Mesenchymal stem cell (in vitro differentiated cells and primary cell): Measurements from ENCODE around the gene ALOXE3.

Experiments used
- DNase-seq: peaks from one replicate; pipeline ENCODE4 v3.0.0-alpha.2; 2013
- H2AFZ ChIP-seq: one replicate; pipeline ENCODE4 v1.6.1; 2013; ENCODE audit warnings: low read depth, mild to moderate bottlenecking, control low read depth, inconsistent platforms, low read length, moderate library complexity
- H2AK5ac ChIP-seq: 2 replicates; pipeline ENCODE4 v1.6.1; 2013; ENCODE audit warnings: low read length, moderate library complexity, mild to moderate bottlenecking, inconsistent platforms; ENCODE audit not compliant: severe bottlenecking
- H2BK120ac ChIP-seq: one replicate; pipeline ENCODE4 v1.6.1; 2013; ENCODE audit warnings: low read depth, mild to moderate bottlenecking, inconsistent platforms, low read length, moderate library complexity
- H2BK12ac ChIP-seq, 2 experiments: one replicate each; pipeline ENCODE4 v1.6.1; 2013; ENCODE audit warnings: inconsistent platforms in 2 of 2, low read length in 2 of 2, mild to moderate bottlenecking in 2 of 2, moderate library complexity in 2 of 2, control low read depth in 1 of 2
- H2BK15ac ChIP-seq: one replicate; pipeline ENCODE4 v1.6.1; 2013; ENCODE audit warnings: mild to moderate bottlenecking, low read depth, inconsistent platforms; ENCODE audit not compliant: poor library complexity, severe bottlenecking
- H2BK5ac ChIP-seq: 2 replicates; pipeline ENCODE4 v1.6.1; 2013; ENCODE audit warnings: low read depth, mild to moderate bottlenecking, low read length, control low read depth, inconsistent platforms; ENCODE audit not compliant: poor library complexity, severe bottlenecking
- H3K14ac ChIP-seq, 2 experiments: one replicate each; pipeline ENCODE4 v1.6.1; 2013; ENCODE audit warnings: inconsistent platforms in 2 of 2, low read length in 2 of 2, control low read depth in 1 of 2, mild to moderate bottlenecking in 1 of 2, moderate library complexity in 1 of 2
- H3K18ac ChIP-seq, 2 experiments: one replicate each; pipeline ENCODE4 v1.6.1; 2013; ENCODE audit warnings: inconsistent platforms in 2 of 2, low read length in 2 of 2, control low read depth in 1 of 2, low read depth in 1 of 2, mild to moderate bottlenecking in 1 of 2
- H3K23ac ChIP-seq, 2 experiments: one replicate each; pipeline ENCODE4 v1.6.1; 2013; ENCODE audit warnings: inconsistent platforms in 2 of 2, low read length in 2 of 2, mild to moderate bottlenecking in 2 of 2, moderate library complexity in 2 of 2, control low read depth in 1 of 2
- H3K27ac ChIP-seq: 2 replicates; pipeline ENCODE4 v1.5.1; 2013; ENCODE audit warnings: mild to moderate bottlenecking, moderate library complexity, low read length, control low read depth, inconsistent platforms; ENCODE audit not compliant: poor library complexity, severe bottlenecking
- H3K27me3 ChIP-seq, 2 experiments: 2 replicates each; pipeline versions ENCODE4 v1.6.1 to v1.7.0; 2013; ENCODE audit warnings: low read length in 2 of 2, mild to moderate bottlenecking in 2 of 2, moderate library complexity in 2 of 2, control low read depth in 1 of 2, inconsistent platforms in 1 of 2; ENCODE audit not compliant: control insufficient read depth in 1 of 2, insufficient read depth in 1 of 2
- H3K36me3 ChIP-seq, 2 experiments: 2 replicates each; pipeline versions ENCODE4 v1.6.1 to v1.7.0; 2013; ENCODE audit warnings: low read length in 2 of 2, control low read depth in 1 of 2, inconsistent platforms in 1 of 2, low read depth in 1 of 2, mild to moderate bottlenecking in 1 of 2; ENCODE audit not compliant: insufficient read depth in 2 of 2, control insufficient read depth in 1 of 2
- H3K4ac ChIP-seq, 2 experiments: one replicate each; pipeline ENCODE4 v1.6.1; 2013; ENCODE audit warnings: inconsistent platforms in 2 of 2, low read length in 2 of 2, mild to moderate bottlenecking in 2 of 2, moderate library complexity in 2 of 2, control low read depth in 1 of 2, low read depth in 1 of 2
- H3K4me1 ChIP-seq: 2 replicates; pipeline ENCODE4 v1.6.1; 2013; ENCODE audit warnings: low read depth, low read length, control low read depth; ENCODE audit not compliant: control insufficient read depth, insufficient read depth
- H3K4me2 ChIP-seq: 2 replicates; pipeline ENCODE4 v1.6.1; 2013; ENCODE audit warnings: low read length, mild to moderate bottlenecking, inconsistent platforms; ENCODE audit not compliant: poor library complexity, severe bottlenecking
- H3K4me3 ChIP-seq, 2 experiments: 2 replicates each; pipeline versions ENCODE4 v1.5.1 to v1.7.0; 2013; ENCODE audit warnings: low read length in 2 of 2, mild to moderate bottlenecking in 2 of 2, control low read depth in 1 of 2, low read depth in 1 of 2; ENCODE audit not compliant: insufficient read depth in 1 of 2
- H3K79me1 ChIP-seq: replicated peaks from 2 replicates; pipeline ENCODE4 v1.6.1; 2013; ENCODE audit warnings: mild to moderate bottlenecking, control low read depth, low read length, inconsistent platforms; ENCODE audit not compliant: poor library complexity, severe bottlenecking
- H3K9ac ChIP-seq: 2 replicates; pipeline ENCODE4 v1.7.0; 2013; ENCODE audit warnings: mild to moderate bottlenecking, low read length, moderate library complexity
- H3K9me3 ChIP-seq: 2 replicates; pipeline ENCODE4 v1.7.0; 2013; ENCODE audit warnings: mild to moderate bottlenecking, low read length; ENCODE audit not compliant: control insufficient read depth
- H4K8ac ChIP-seq: one replicate; pipeline ENCODE4 v1.6.1; 2013; ENCODE audit warnings: inconsistent platforms, mild to moderate bottlenecking, low read length, moderate library complexity
- H4K91ac ChIP-seq: one replicate; pipeline ENCODE4 v1.6.1; 2013; ENCODE audit warnings: mild to moderate bottlenecking, low read length, inconsistent platforms
- WGBS: methylation state at CpG from one replicate; pipeline ENCODE4 v1.1.7; 2013; ENCODE audit warnings: mixed read lengths; 5-methylcytosine and 5-hydroxymethylcytosine counted together

Gene ALOXE3

GRCh38 chr17:8159032-8159400 lies 40.7 kb upstream of the ALOXE3 start:
- H3K9ac ChIP-seq: no peak overlapping the region
- no peak overlapping the region for H3K14ac ChIP-seq
- H3K4me2 ChIP-seq: no peak overlapping the region
- H2BK5ac ChIP-seq: no peak overlapping the region
- H3K27ac ChIP-seq: no peak overlapping the region
- H3K9me3 ChIP-seq: no peaks in the 10 kb centered on the region
- H4K91ac ChIP-seq: no peak overlapping the region
- H3K4ac ChIP-seq: no peak overlapping the region
- no peak overlapping the region for H3K18ac ChIP-seq
- peaks cover 38% of the 10 kb centered on the region for H3K4me1 ChIP-seq
- no peak overlapping the region for H2BK12ac ChIP-seq
- 53% methylated on average over 2 of the region's 3 CpGs for WGBS
- H3K23ac ChIP-seq: no peak overlapping the region
- no peak overlapping the region for H2AFZ ChIP-seq
- H3K36me3 ChIP-seq: peaks cover 20 to 24% of the 10 kb centered on the region in 2 experiments
- H2AK5ac ChIP-seq: no peak overlapping the region
- DNase-seq: no peak
- H4K8ac ChIP-seq: no peak overlapping the region
- H3K4me3 ChIP-seq: no peak overlapping the region
- H2BK15ac ChIP-seq: no peak overlapping the region
- no peaks in the 10 kb centered on the region for H3K27me3 ChIP-seq
- peaks cover 26% of the 10 kb centered on the region for H3K79me1 ChIP-seq
- H2BK120ac ChIP-seq: no peak overlapping the region

- Histone ChIP-seq H3K27me3 (no peaks in the 10 kb centered on the region), H3K27ac (peak overlapping the region; percentile 42), H3K4me3 (peak overlapping the region in 1 of 2 experiments; percentile 13), H3K9me3 (no peaks in the 10 kb centered on the region), H3K36me3 (peaks cover 20 to 24% of the 10 kb centered on the region in 2 experiments), H3K9ac (peak overlapping the region; percentile 67), H3K23ac (no peak overlapping the region), H2BK120ac (no peak overlapping the region), H2AK5ac (peak overlapping the region; percentile 50), H3K79me1 (peaks cover 26% of the 10 kb centered on the region), H3K4ac (no peak overlapping the region), H4K8ac (peak overlapping the region; percentile 64), H2BK12ac (peak overlapping the region in 1 of 2 experiments; percentile 69), H3K18ac (no peak overlapping the region), H3K4me1 (peaks cover 34% of the 10 kb centered on the region), H4K91ac (no peak overlapping the region), H2BK15ac (no peak overlapping the region), H3K14ac (no peak overlapping the region), H3K4me2 (no peak overlapping the region), H2AFZ (no peak overlapping the region), H2BK5ac (no peak overlapping the region)
- 50% methylated on average over 17 of the region's 20 CpGs for WGBS
- peak; percentile 92 for DNase-seq
Observed at GRCh38 chr17:8158267-8159031, 40.1 kb upstream of the ALOXE3 start.

GRCh38 chr17:8156246-8156992 lies 38.1 kb upstream of the ALOXE3 start:
- H2BK12ac ChIP-seq: peak overlapping the region; percentile 70 to 94
- peak; percentile 100 for DNase-seq
- H3K9me3 ChIP-seq: no peaks in the 10 kb centered on the region
- peak overlapping the region; percentile 63 to 92 for H3K4me3 ChIP-seq
- H2AK5ac ChIP-seq: peak overlapping the region; percentile 43
- WGBS: under 1% methylated on average over 59 of the region's 59 CpGs
- H4K8ac ChIP-seq: peak overlapping the region; percentile 85
- H3K27ac ChIP-seq: peak overlapping the region; percentile 95
- H3K4me1 ChIP-seq: peaks cover 37% of the 10 kb centered on the region
- H3K4me2 ChIP-seq: peak overlapping the region; percentile 91
- peak overlapping the region in 1 of 2 experiments; percentile 87 for H3K18ac ChIP-seq
- H3K9ac ChIP-seq: peak overlapping the region; percentile 98
- no peak overlapping the region for H2AFZ ChIP-seq
- no peak overlapping the region for H3K23ac ChIP-seq
- H4K91ac ChIP-seq: peak overlapping the region; percentile 53
- peak overlapping the region; percentile 61 for H2BK15ac ChIP-seq
- H2BK120ac ChIP-seq: peak overlapping the region; percentile 83
- peak overlapping the region in 1 of 2 experiments; percentile 85 for H3K4ac ChIP-seq
- H3K79me1 ChIP-seq: peaks cover 26% of the 10 kb centered on the region
- H3K27me3 ChIP-seq: no peaks in the 10 kb centered on the region
- H2BK5ac ChIP-seq: no peak overlapping the region
- no peak overlapping the region for H3K14ac ChIP-seq
- peaks cover 19 to 24% of the 10 kb centered on the region in 2 experiments for H3K36me3 ChIP-seq

- Histone ChIP-seq H4K91ac (peak overlapping the region; percentile 76), H3K23ac (no peak overlapping the region)
- DNase-seq: no peak
Observed at GRCh38 chr17:8155996-8156245, 37.6 kb upstream of the ALOXE3 start.

More at GRCh38 chr17:8155996-8156245, 37.6 kb upstream of the ALOXE3 start:
- Histone ChIP-seq H3K4ac (peak overlapping the region in 1 of 2 experiments; percentile 85), H3K9ac (peak overlapping the region; percentile 98), H3K27me3 (no peaks in the 10 kb centered on the region), H3K79me1 (peaks cover 25% of the 10 kb centered on the region), H3K4me3 (peak overlapping the region; percentile 63 to 92), H3K18ac (peak overlapping the region in 1 of 2 experiments; percentile 87), H2AFZ (no peak overlapping the region), H4K8ac (peak overlapping the region; percentile 69), H2BK120ac (peak overlapping the region; percentile 83), H2BK15ac (peak overlapping the region; percentile 98), H2AK5ac (peak overlapping the region; percentile 12), H3K36me3 (peaks cover 14 to 21% of the 10 kb centered on the region in 2 experiments), H3K9me3 (no peaks in the 10 kb centered on the region), H3K4me1 (peaks cover 39% of the 10 kb centered on the region), H3K4me2 (peak overlapping the region; percentile 91), H2BK5ac (no peak overlapping the region), H3K27ac (peak overlapping the region; percentile 55), H3K14ac (no peak overlapping the region), H2BK12ac (peak overlapping the region in 1 of 2 experiments; percentile 94)
- 9% methylated on average over 11 of the region's 11 CpGs for WGBS
